A549 treated with ZK216348 at 1 μM for 4 hours (cell line): ENCODE results near the gene BARD1. TPM values are rescaled to one million over a fixed set of nuclear protein-coding genes. Genes with fewer than 3 reads are reported as not detected.

Experiments
- total RNA-seq: library from RNA; stranded (reverse); fragments of 200-300 nt; extraction: Qiagen RNA extraction; gene quantifications from 5 replicates; pipeline ENCODE4 v1.2.3, GENCODE V29; 2022; ENCODE audit warnings: low read depth

Gene BARD1
- total RNA-seq = 4.5 to 9.9 TPM (median 5.3 TPM) in 5 replicates

GRCh38 chr2:214808981-214809750 is at the start of gene BARD1:
TSS of gene BARD1 (minus strand) at chr2:214809683. CDS start at chr2:214809569, 114 bp downstream.

